SK-N-SH (cell line): ENCODE results near the gene FRAS1. TPM values are rescaled to one million over a fixed set of nuclear protein-coding genes. Genes with fewer than 3 reads are reported as not detected.
"Not testable (repeated sequence)": the region's sequence is repeated elsewhere in the genome, so short reads cannot be mapped to it uniquely, and the experiment has no call there.

Experiments used
- CTCF ChIA-PET: fragments of 300-600, 350-600 bp; formaldehyde crosslinking; extraction: SDS; loops from one replicate; lab custom pipeline; 2021; lab: Yijun Ruan, JAX
- POLR2A ChIA-PET: fragments of 350-600 bp; sonication (Branson Sonifier 250); formaldehyde crosslinking; extraction: SDS; loops from one replicate; lab custom pipeline; 2020; ENCODE audit warnings: antibody characterized with exemption, inconsistent platforms; lab: Yijun Ruan, JAX
- DNase-seq: peaks from one replicate; pipeline ENCODE4 v3.0.0; 2012
- H2AFZ ChIP-seq: fragments of 200-600 bp; sonication (generic); 2 replicates; pipeline ENCODE4 v1.8.1; 2016; ENCODE audit warnings: antibody characterized with exemption, mild to moderate bottlenecking, low read depth
- H3F3A ChIP-seq: fragments of 200-600 bp; sonication (generic); replicated peaks from 2 replicates; pipeline ENCODE3; 2016; ENCODE audit warnings: antibody characterized with exemption, mild to moderate bottlenecking; ENCODE audit not compliant: insufficient read depth
- H3K27ac ChIP-seq, 2 experiments: fragments of 200-500 bp in 1 of 2; fragments of 200-600 bp in 1 of 2; sonication (Bioruptor generic) in 1 of 2; sonication (generic), shearing (Covaris generic) in 1 of 2; 2 replicates each; pipeline versions ENCODE4 v1.5.1 to v1.6.1; 2014 to 2016; ENCODE audit warnings: low read depth in 2 of 2, inconsistent platforms in 1 of 2, low read length in 1 of 2, mild to moderate bottlenecking in 1 of 2, mixed read lengths in 1 of 2
- H3K27me3 ChIP-seq: fragments of 200-600 bp; sonication (generic), shearing (Covaris generic); 2 replicates; pipeline ENCODE4 v1.6.1; 2016; ENCODE audit warnings: mixed run types; ENCODE audit not compliant: insufficient read depth
- H3K36me3 ChIP-seq, 2 experiments: fragments of 200-500 bp in 1 of 2; fragments of 200-600 bp in 1 of 2; sonication (Bioruptor generic) in 1 of 2; sonication (generic) in 1 of 2; replicated peaks in 1 of 2; 2 replicates each; pipeline versions ENCODE3 to v1.5.1; 2014 to 2016; ENCODE audit warnings: low read length in 1 of 2, mild to moderate bottlenecking in 1 of 2; ENCODE audit not compliant: insufficient read depth in 2 of 2, control insufficient read depth in 1 of 2
- H3K4me1 ChIP-seq, 2 experiments: fragments of 200-500 bp in 1 of 2; fragments of 200-600 bp in 1 of 2; sonication (Bioruptor generic) in 1 of 2; sonication (generic), shearing (Covaris generic) in 1 of 2; 2 replicates each; pipeline versions ENCODE4 v1.5.1 to v1.6.1; 2014 to 2016; ENCODE audit warnings: low read depth in 1 of 2, low read length in 1 of 2, mixed run types in 1 of 2; ENCODE audit not compliant: insufficient read depth in 2 of 2, control insufficient read depth in 1 of 2
- H3K4me2 ChIP-seq: fragments of 200-600 bp; sonication (generic), shearing (Covaris generic); 2 replicates; pipeline ENCODE4 v1.6.1; 2017; ENCODE audit warnings: mixed run types
- H3K4me3 ChIP-seq, 2 experiments: fragments of 200-500 bp in 1 of 2; fragments of 200-600 bp in 1 of 2; sonication (Bioruptor generic) in 1 of 2; sonication (generic), shearing (Covaris generic) in 1 of 2; 2 replicates each; pipeline versions ENCODE4 v1.5.1 to v1.8.1; 2014 to 2016; ENCODE audit warnings: low read depth in 2 of 2, inconsistent platforms in 1 of 2, low read length in 1 of 2, mild to moderate bottlenecking in 1 of 2, mixed read lengths in 1 of 2, moderate library complexity in 1 of 2
- H3K79me2 ChIP-seq: fragments of 200-600 bp; sonication (generic); 2 replicates; pipeline ENCODE4 v1.8.1; 2017; ENCODE audit warnings: mild to moderate bottlenecking; ENCODE audit not compliant: insufficient read depth
- H3K9ac ChIP-seq: fragments of 200-600 bp; sonication (generic); 2 replicates; pipeline ENCODE4 v1.6.1; 2017; ENCODE audit warnings: mixed run types
- H3K9me2 ChIP-seq: fragments of 200-600 bp; sonication (generic); 2 replicates; pipeline ENCODE4 v1.6.1; 2017; ENCODE audit warnings: mixed run types
- H3K9me3 ChIP-seq: fragments of 200-600 bp; sonication (generic); 2 replicates; pipeline ENCODE4 v1.6.1; 2017; ENCODE audit warnings: mixed run types, mild to moderate bottlenecking, moderate library complexity
- H4K20me1 ChIP-seq: fragments of 200-600 bp; sonication (generic); 2 replicates; pipeline ENCODE4 v1.6.1; 2017; ENCODE audit warnings: mild to moderate bottlenecking, mixed run types; ENCODE audit not compliant: insufficient read depth
- CHD2 ChIP-seq: fragments of 150-350 bp; IDR thresholded peaks from 2 replicates; pipeline ENCODE4 v1.6.1; 2018; ENCODE audit warnings: low read length; ENCODE audit not compliant: partially characterized antibody
- CTCF ChIP-seq: fragments of 200-600 bp; sonication (generic); IDR thresholded peaks from 2 replicates; pipeline ENCODE4 v1.6.1; 2017; ENCODE audit warnings: antibody characterized with exemption, mild to moderate bottlenecking, moderate library complexity
- EZH2phosphoT487 ChIP-seq: fragments of 200-600 bp; sonication (generic); IDR thresholded peaks from 2 replicates; pipeline ENCODE4 v1.6.1; 2017; ENCODE audit warnings: low read depth, mixed run types, mild to moderate bottlenecking, antibody characterized with exemption, moderate library complexity, borderline replicate concordance
- FOSL2 ChIP-seq: IDR thresholded peaks from 2 replicates; pipeline ENCODE4 v1.4.0; 2012; ENCODE audit warnings: low read depth, mild to moderate bottlenecking, moderate library complexity, borderline replicate concordance
- GABPA ChIP-seq: IDR thresholded peaks from 2 replicates; pipeline ENCODE4 v1.4.0; 2012; ENCODE audit warnings: low read depth, mild to moderate bottlenecking
- JUND ChIP-seq: IDR thresholded peaks from 2 replicates; pipeline ENCODE4 v1.4.0; 2012
- MAX ChIP-seq: IDR thresholded peaks from 2 replicates; pipeline ENCODE4 v1.4.0; 2012; ENCODE audit warnings: low read depth
- MEF2A ChIP-seq: IDR thresholded peaks from 2 replicates; pipeline ENCODE4 v1.4.0; 2012; ENCODE audit warnings: low read depth, borderline replicate concordance
- NFIC ChIP-seq: IDR thresholded peaks from 2 replicates; pipeline ENCODE4 v1.4.0; 2012; ENCODE audit warnings: borderline replicate concordance
- PBX3 ChIP-seq: IDR thresholded peaks from 2 replicates; pipeline ENCODE4; 2012
- RCOR1 ChIP-seq: fragments of 150-350 bp; IDR thresholded peaks from 2 replicates; pipeline ENCODE4 v1.6.1; 2017; ENCODE audit warnings: antibody characterized with exemption, low read length
- RFX5 ChIP-seq: IDR thresholded peaks from 2 replicates; pipeline ENCODE4 v1.6.1; 2012; ENCODE audit warnings: mild to moderate bottlenecking, improper control_type of control experiment, low read length
- SIN3A ChIP-seq: IDR thresholded peaks from 2 replicates; pipeline ENCODE4 v1.6.1; 2012; ENCODE audit warnings: low read depth, mild to moderate bottlenecking, low read length, moderate library complexity, borderline replicate concordance
- SMC3 ChIP-seq: IDR thresholded peaks from 2 replicates; pipeline ENCODE4 v1.6.1; 2012; ENCODE audit warnings: low read depth, low read length, improper control_type of control experiment
- TAF1 ChIP-seq: IDR thresholded peaks from 2 replicates; pipeline ENCODE4 v1.6.1; 2012; ENCODE audit warnings: low read depth, mild to moderate bottlenecking, low read length, moderate library complexity, borderline replicate concordance
- TCF12 ChIP-seq: IDR thresholded peaks from 2 replicates; pipeline ENCODE4 v1.4.0; 2012
- USF1 ChIP-seq: IDR thresholded peaks from 2 replicates; pipeline ENCODE4 v1.4.0; 2012; ENCODE audit warnings: low read depth, borderline replicate concordance
- USF2 ChIP-seq: fragments of 150-350 bp; IDR thresholded peaks from 2 replicates; pipeline ENCODE4 v1.6.1; 2017; ENCODE audit warnings: antibody characterized with exemption, low read length, low read depth, borderline replicate concordance
- YY1 ChIP-seq: IDR thresholded peaks from 2 replicates; pipeline ENCODE4 v1.4.0; 2012; ENCODE audit warnings: low read depth, mild to moderate bottlenecking
- ZBTB33 ChIP-seq: IDR thresholded peaks from 2 replicates; pipeline ENCODE4 v1.4.0; 2012; ENCODE audit warnings: low read depth, borderline replicate concordance
- WGBS: methylation state at CpG from one replicate; pipeline ENCODE4 v1.1.6; 2017; ENCODE audit warnings: low lambda C conversion rate; 5-methylcytosine and 5-hydroxymethylcytosine counted together
- polyA plus RNA-seq, 3 experiments: library from polyadenylated mRNA; depleted of rRNA; stranded (reverse); fragments of >200 nt; gene quantifications; 2 replicates each; pipeline ENCODE4 v1.2.3, GENCODE V29; 2012

The FRAS1 gene
- polyA plus RNA-seq, 1 of the 3 experiments (the other 2 are of a cell fraction), result 8.3 TPM

GRCh38 chr4:78121338-78121904, 64.3 kb downstream of the FRAS1 start:
- Histone ChIP-seq H3K4me3 (no peak overlapping the region), H3K9me3 (no peaks in the 10 kb centered on the region), H3K36me3 (no peaks in the 10 kb centered on the region), H3K9ac (no peak overlapping the region), H2AFZ (no peak overlapping the region), H3K79me2 (no peaks in the 10 kb centered on the region; the same call in 1 of the 2 replicates), H4K20me1 (no peaks in the 10 kb centered on the region), H3K9me2 (no peaks in the 10 kb centered on the region), H3K27me3 (no peaks in the 10 kb centered on the region), H3K4me2 (no peak overlapping the region), H3K4me1 (no peaks in the 10 kb centered on the region), H3F3A (no peaks in the 10 kb centered on the region), H3K27ac (no peak overlapping the region)
- WGBS, result 75% methylated on average over 3 of the region's 4 CpGs
- no peak for DNase-seq
- TF ChIP-seq MEF2A (no peak), RFX5 (no peak), RCOR1 (no peak), TAF1 (no peak), CHD2 (no peak), USF2 (no peak), SMC3 (no peak), GABPA (no peak), FOSL2 (no peak), EZH2phosphoT487 (no peak), SIN3A (no peak), NFIC (no peak), ZBTB33 (no peak), YY1 (no peak), CTCF (no peak), TCF12 (no peak), MAX (no peak), PBX3 (no peak), USF1 (no peak), JUND (no peak)
- POLR2A ChIA-PET, result interaction anchor here (0.5 kb wide), 1 partner anchor 21 kb away, joined by 3 read pairs; no protein-coding TSS in a partner anchor
- CTCF ChIA-PET, result interaction anchor here (0.6 kb wide), 1 partner anchor 28 kb away, joined by 4 read pairs; no protein-coding TSS in a partner anchor

- CTCF ChIA-PET, result interaction anchor here (1.0 kb wide), 1 partner anchor 52 kb away, joined by 3 read pairs; no protein-coding TSS in a partner anchor
- 60% methylated on average over 5 of the region's 6 CpGs for WGBS
- H3K4me1 ChIP-seq, H3K27ac ChIP-seq, H3K4me2 ChIP-seq, POLR2A ChIA-PET, DNase-seq, H2AFZ ChIP-seq, H4K20me1 ChIP-seq, H3K9ac ChIP-seq, H3K4me3 ChIP-seq, H3K9me3 ChIP-seq, H3K36me3 ChIP-seq, H3K9me2 ChIP-seq, H3K27me3 ChIP-seq, H3F3A ChIP-seq, H3K79me2 ChIP-seq: not testable (repeated sequence)
Observed at GRCh38 chr4:78125834-78126331, 68.8 kb downstream of the FRAS1 start.
